GM20000 (cell line): ENCODE data around the gene ASTL.

Experiments used
- DNase-seq: peaks from one replicate; pipeline ENCODE4 v3.0.0; 2012; ENCODE audit warnings: low spot score
- CTCF ChIP-seq: IDR thresholded peaks from 2 replicates; pipeline ENCODE4 v1.5.1; 2012; ENCODE audit warnings: mild to moderate bottlenecking, control low read depth; ENCODE audit errors: extremely low read depth, missing control alignments

The ASTL gene

GRCh38 chr2:96158554-96158940 is 20.2 kb upstream of the ASTL start:
- no peak for DNase-seq
- no peak for TF ChIP-seq CTCF

- peak; percentile 75 for DNase-seq
- no peak for TF ChIP-seq CTCF
These were observed 19.6 kb upstream of the ASTL start for GRCh38 chr2:96157649-96158553.

- no peak for TF ChIP-seq CTCF
- peak; percentile 45 for DNase-seq
These were observed 18.8 kb upstream of the ASTL start for GRCh38 chr2:96156926-96157648.

GRCh38 chr2:96156011-96156820 is 17.9 kb upstream of the ASTL start:
- peak; percentile 22 for DNase-seq
- TF ChIP-seq CTCF, result no peak

- no peak for DNase-seq
- TF ChIP-seq CTCF, result no peak
These were observed 16.4 kb upstream of the ASTL start for GRCh38 chr2:96154506-96155380.

GRCh38 chr2:96153991-96154431 is 15.7 kb upstream of the ASTL start:
- DNase-seq, result no peak
- no peak for TF ChIP-seq CTCF
